ENCODE measurements around the gene IQSEC2.
A peak's percentile ranks its signal among the peaks of the same experiment; 100 is the strongest.

IQSEC2 gene

GRCh38 chrX:53281321-53281822 is at the start of gene IQSEC2:
IQSEC2 (minus strand) TSS chrX:53281584.
- DNase-seq (ENCODE audit: low read depth in 2 of 2), result no peak

GRCh38 chrX:53330331-53330730 is 48.9 kb upstream of the IQSEC2 start:
- DNase-seq (ENCODE audit: low read depth in 2 of 2), result no peak

DNA sequence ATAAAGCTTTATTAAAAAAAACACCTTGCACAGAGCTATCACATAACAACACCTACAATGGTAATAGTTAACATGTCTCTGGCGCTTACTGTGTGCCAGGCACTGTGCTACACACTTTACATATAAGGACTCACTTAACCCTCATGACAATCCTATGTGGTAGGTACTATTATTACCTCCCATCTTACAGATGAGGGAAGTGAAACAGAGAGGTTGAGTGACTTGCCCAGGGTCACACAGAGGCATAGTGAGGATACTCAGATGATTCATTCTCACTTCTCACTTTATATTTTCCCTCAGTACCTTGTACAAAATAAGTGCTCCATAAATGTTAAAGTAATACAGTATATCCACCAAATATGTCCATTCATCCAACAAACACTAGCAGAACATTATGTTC is 43.4 kb upstream of the IQSEC2 start:
- DNase-seq (ENCODE audit: low read depth in 2 of 2), result no peak

DNA sequence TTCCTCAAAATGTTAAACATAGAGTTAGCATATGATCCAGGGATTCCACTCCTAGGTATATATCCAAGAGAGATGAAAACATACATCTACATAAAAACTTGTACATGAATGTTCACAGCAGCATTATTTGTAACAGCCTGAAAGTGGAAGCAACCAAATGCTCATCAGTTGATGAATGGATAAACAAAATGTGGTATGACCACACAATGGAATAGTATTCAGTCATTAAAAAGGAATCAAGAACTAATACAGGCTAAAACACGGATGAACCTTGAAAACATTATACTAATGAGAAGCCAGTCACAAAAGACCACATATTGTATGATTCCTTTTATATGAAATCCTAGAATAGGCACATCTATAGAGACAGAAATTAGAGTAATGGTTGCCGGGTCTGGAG is 42.7 kb upstream of the IQSEC2 start:
- no peak for DNase-seq (ENCODE audit: low read depth in 2 of 2)

DNA sequence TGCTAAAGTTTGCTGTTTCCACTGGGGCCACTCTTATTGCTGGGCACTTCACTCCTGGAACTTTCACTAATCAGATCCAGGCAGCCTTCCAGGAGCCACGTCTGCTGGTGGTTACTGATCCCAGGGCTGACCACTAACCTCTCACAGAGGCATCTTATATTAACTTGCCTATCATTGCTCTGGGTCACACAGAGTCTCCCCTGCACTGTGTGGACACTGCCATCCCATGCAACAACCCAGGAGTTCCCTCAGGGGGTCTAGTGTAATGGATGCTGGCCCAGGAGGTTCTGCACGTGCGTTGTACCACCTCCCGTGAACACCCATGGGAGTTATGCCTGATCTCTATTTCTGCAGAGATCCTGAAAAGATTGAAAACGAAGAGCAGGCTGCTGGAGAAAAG is 41.8 kb upstream of the IQSEC2 start:
- DNase-seq (ENCODE audit: low read depth in 2 of 2), result no peak

DNA sequence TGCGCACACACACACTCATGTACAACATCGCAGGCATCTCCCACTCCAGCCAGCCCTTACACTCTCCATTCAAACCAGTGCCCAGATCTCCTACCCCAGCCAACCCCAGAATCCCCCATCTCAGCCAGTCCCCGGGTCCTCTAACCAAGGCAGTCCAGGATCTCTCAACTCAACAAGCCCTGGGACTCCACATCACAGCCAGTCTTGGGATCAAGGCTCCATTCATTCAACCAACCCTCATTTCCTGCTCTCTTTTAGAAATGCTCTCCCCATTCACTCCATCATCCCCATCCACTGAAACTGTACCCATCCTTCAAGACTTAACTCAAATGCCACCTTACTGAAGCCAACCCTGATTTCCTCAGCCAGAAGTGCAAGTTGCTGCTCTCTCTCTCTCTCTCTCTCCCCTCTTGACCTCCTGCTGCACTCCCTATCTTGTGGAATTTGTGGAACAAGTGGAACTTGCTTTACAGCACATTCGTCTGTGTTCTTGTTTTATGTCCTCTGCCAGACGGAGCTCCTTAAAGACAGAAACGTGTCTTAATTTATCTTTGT is 40.6 kb upstream of the IQSEC2 start:
- no peak for DNase-seq (ENCODE audit: low read depth in 2 of 2)

GRCh38 chrX:53321230-53321942 is 40.0 kb upstream of the IQSEC2 start:
- no peak for DNase-seq (ENCODE audit: low read depth in 2 of 2)

DNA sequence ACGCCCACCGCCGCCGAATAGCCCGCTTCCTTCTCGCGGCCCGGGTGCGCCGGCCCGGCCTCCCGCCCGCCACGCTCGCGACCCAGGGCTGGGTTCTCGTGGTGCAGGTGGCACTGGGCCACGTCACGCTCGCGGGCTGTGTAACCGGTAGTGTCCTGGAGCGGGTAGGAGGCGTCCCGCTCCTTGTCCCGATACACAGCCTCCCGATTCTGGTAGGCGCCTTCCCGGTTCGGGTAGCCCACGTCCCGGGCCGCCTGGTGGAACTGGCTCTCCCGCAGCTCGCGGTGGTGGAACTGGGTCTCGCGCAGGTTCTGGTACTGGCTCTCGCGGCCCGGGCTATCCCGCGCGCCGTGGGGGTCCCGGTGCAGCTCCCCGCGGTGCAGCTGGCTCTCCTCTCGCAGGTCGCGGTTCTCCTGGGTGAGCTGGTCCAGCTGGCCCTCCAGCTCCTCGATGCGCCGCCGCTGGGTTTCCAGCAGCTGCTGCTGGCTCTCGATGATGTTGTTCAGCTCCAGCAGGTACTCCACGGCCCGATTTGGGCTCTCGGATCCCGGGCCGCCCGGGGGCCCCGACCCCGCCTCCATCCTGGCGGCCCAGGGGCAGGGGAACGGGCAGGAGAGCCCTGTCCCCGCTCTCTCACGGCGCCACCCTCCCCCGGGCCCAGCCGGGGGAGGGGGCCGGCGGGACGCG is 39.3 kb upstream of the IQSEC2 start:
- no peak for DNase-seq (ENCODE audit: low read depth in 2 of 2)

DNA sequence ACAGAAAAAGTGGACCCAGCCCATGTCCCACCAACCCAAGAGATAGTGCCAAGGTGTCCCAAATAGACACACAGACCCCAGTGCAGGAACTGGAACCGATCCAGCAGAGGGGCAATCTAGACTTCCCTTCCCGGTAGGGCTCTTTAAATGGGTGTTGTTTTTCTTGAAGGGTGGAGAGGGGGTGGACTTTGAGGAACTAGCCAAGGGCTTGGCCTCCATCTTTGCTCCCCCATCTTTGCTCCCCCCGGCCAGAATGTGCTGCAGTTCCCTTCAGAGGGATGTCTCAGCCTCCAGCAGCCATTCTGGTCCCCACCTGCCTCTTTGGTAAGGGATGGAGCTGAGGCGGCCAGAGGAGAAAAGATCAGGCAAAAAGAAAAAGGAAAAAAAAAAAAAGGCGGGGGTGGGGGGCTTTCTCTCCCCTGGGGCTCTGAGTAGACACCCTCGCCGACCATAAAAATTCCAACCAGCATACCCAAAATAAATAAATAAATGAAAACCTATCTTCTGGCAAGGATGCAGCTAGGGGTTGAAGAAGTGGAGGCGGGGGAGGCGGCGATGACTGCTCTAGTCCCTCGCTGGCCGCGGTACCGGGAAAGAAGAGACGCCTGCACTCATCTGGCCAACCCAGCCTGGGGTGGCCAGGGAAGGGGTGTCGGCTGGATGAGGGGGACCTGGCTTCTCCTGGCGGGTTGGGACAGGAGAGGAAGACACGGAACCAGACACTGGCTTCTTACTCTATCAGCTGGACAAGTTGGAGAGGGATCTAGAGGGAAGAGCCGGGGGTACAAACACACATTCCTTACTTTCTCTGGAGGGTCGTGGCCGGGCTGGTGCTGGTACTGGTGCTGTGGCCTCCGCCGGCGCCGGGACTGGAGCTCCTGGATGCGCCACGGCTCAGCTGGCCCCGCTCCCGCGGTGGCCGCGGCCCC is 38.5 kb upstream of the IQSEC2 start:
- DNase-seq (ENCODE audit: low read depth in 2 of 2), result no peak

DNA sequence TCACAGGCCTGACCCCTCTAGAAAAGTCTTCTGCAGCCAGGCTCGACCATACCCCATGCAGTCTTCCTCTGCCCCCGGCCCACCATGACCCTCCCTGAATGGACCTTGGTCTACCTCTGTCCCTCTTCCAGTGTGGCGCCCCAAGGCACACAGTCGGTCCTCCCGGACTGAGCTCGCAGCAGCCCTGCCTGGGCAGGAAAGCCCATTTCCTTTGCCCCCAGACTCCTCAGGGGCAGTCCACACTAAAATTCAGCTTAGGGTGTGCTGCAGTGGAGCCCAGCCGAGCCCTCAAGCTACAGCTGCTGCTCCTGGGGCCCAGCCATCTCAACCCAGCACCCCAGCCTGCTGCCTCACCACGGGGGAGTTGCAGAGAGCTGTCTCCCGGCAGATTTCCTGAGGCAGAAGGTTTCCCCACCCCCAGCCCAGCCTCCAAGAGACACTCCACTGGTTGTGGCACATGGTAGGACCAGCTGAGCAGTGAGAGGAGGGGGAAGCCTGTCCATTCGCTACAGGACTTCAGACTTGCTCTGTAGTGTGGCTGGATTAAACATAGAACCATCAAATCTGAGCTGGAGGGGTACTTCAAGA is 37.5 kb upstream of the IQSEC2 start:
- DNase-seq (ENCODE audit: low read depth in 2 of 2), result no peak

GRCh38 chrX:53317365-53318069 is 36.1 kb upstream of the IQSEC2 start:
- peak; percentile 33 to 49 for DNase-seq (ENCODE audit: low read depth in 2 of 2)

DNA sequence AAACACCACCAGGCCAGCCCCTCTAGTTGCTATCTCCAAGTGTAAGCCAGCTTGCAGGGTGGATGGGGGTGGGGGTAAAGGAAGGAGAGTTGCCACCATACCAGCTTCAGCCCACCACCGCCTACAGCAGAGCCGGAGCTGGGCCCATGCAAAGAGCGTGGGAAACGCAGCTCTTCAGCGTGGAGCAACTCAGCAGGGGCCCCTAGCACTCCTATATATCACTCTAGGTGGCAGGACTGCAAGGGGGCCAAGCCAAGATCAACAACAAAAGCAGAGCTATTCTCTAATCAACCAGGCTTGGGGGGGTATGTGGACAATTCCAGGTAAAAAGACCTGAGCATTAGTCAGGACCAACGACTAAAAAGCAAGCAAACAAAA is 35.5 kb upstream of the IQSEC2 start:
- no peak for DNase-seq (ENCODE audit: low read depth in 2 of 2)

- no peak for DNase-seq (ENCODE audit: low read depth in 2 of 2)
These were observed 34.9 kb upstream of the IQSEC2 start for GRCh38 chrX:53316111-53316859.

GRCh38 chrX:53313728-53314105 is 32.3 kb upstream of the IQSEC2 start:
- DNase-seq (ENCODE audit: low read depth in 2 of 2), result no peak

- peak; percentile 19 to 36 for DNase-seq (ENCODE audit: low read depth in 2 of 2)
These were observed 31.8 kb upstream of the IQSEC2 start for GRCh38 chrX:53312946-53313727.

DNA sequence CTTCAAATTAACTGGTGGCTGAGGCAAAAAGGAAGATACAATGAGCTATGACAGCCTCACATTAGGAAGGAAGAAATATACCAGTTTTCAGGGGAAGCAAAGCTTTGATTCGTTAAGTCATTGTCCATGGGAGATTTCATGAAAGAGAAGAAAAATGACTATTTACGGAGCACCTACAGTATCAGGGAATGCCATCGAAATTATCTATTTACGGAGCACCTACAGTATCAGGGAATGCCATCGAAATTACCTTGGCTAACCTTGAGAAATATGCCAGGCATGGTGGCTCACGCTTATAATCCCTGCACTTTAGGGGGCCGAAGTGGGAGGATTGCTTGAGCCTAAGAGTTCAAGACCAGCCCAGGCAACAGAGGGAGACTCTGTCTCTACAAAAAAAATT is 28.5 kb upstream of the IQSEC2 start:
- DNase-seq (ENCODE audit: low read depth in 2 of 2), result no peak

DNA sequence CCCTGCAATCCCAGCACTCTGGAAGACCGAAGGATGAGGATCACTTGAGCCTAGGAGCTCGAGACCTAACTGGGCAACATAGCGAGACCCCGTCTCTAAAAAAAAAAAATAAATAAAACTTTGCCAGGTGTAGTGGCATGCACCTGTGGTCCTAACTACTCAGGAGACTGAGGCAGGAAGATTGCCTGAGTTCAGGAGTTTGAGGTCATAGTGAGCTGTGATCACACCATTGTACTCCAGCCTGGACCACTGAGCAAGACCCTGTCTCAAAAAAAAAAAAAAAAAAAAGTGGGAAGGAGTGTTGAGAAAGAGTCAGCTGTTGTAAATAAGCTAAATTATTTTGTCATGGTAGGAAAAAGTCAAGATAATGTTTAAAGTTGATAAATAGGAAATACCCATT is 27.5 kb upstream of the IQSEC2 start:
- no peak for DNase-seq (ENCODE audit: low read depth in 2 of 2)

DNA sequence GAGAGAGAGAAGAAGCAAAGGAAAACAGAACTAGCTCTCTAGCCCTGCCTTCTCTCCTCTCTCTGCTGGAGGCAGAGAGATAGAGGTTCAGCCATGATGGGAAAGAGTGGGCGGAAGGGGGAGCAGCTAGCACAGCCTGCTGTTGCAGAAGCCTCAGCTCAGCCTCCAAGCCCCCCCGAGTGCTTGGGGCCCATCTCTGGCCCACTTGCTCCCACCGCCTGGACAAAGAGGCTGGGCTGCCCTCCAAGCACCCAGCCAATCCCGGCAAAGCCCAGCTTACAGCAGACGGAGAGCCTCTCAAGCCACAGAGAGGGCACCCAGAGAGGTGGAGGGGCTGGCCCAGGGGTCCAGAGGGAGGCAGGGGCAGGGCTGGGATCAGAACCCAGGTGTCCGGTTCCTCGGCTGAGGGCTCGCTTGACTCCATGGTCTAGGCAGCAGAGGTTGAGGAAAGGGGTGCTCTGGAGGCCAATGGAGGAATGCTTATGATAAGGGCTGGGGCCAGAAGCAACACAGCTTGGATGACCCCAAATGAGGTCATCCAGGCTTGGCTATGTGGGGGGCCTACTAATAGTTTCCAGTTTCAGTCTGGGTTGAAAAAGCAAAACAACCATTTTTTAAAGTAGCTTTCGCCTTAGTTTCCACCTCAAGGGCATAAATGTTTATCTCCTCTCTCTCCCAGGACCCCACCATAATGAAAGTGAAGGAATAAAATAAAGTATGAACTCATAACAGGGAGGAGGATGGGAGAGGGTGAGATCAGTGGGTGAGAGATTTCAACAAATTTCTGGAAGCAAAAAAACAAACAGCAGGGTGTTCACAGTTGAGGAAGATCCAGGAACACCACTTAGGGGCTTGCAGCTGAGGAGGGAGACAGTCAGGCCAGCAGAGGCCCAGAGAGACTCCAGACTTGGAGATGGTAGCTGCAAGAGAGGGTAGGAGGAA is 24.9 kb upstream of the IQSEC2 start:
- no peak for DNase-seq (ENCODE audit: low read depth in 2 of 2)
